Muscle of leg (tissue), 11 donors: ENCODE results near the gene DYNLT5. TPM values are rescaled to one million over a fixed set of nuclear protein-coding genes. Genes with fewer than 3 reads are reported as not detected.

Source experiments
- DNase-seq: peaks from one replicate; pipeline ENCODE4 v3.0.0; 2013
- H3K27ac ChIP-seq: one replicate; pipeline ENCODE4 v1.5.1; 2013; ENCODE audit warnings: mild to moderate bottlenecking, low read length, control low read depth
- H3K27me3 ChIP-seq: one replicate; pipeline ENCODE4 v1.6.1; 2013; ENCODE audit warnings: low read length; ENCODE audit not compliant: control insufficient read depth, insufficient read depth
- H3K36me3 ChIP-seq: one replicate; pipeline ENCODE4 v1.6.1; 2013; ENCODE audit warnings: low read length; ENCODE audit not compliant: control insufficient read depth, insufficient read depth
- H3K4me1 ChIP-seq: one replicate; pipeline ENCODE4 v1.6.1; 2013; ENCODE audit warnings: low read length; ENCODE audit not compliant: control insufficient read depth, insufficient read depth
- H3K4me3 ChIP-seq: one replicate; pipeline ENCODE4 v1.5.1; 2013; ENCODE audit warnings: low read length, control low read depth
- H3K9me3 ChIP-seq: replicated peaks from 2 replicates; pipeline ENCODE4 v1.6.1; 2013; ENCODE audit warnings: low read depth, low read length; ENCODE audit not compliant: control insufficient read depth
- WGBS: methylation state at CpG from one replicate; pipeline ENCODE4 v1.1.5; 2013; ENCODE audit warnings: missing lambda C conversion rate; ENCODE audit not compliant: insufficient coverage; 5-methylcytosine and 5-hydroxymethylcytosine counted together
- polyA plus RNA-seq, 8 donors: library from polyadenylated mRNA; unstranded; fragments of 120-200 nt; gene quantifications; one replicate each; pipeline versions ENCODE4 v1.2.1 to v1.2.3, GENCODE V29; 2013; ENCODE audit warnings: inconsistent platforms in 1 of 8, low replicate concordance in 1 of 8; ENCODE audit not compliant: insufficient read length in 8 of 8, insufficient read depth in 1 of 8
- total RNA-seq: library from RNA; stranded (reverse); fragments of 120-200 nt; gene quantifications from one replicate; pipeline ENCODE4 v1.2.4, GENCODE V29; 2013

Gene DYNLT5
- total and polyA plus RNA-seq, 9 donors, result 2.0 to 6.5 (median 3.9) TPM

GRCh38 chr1:66768965-66769364, 16.7 kb downstream of the DYNLT5 start:
- H3K4me3 ChIP-seq, result no peak overlapping the region
- H3K27me3 ChIP-seq, result no peaks in the 10 kb centered on the region
- no peak for DNase-seq
- H3K27ac ChIP-seq, result no peak overlapping the region
- no peaks in the 10 kb centered on the region for H3K36me3 ChIP-seq
- H3K4me1 ChIP-seq, result no peaks in the 10 kb centered on the region
- no peaks in the 10 kb centered on the region for H3K9me3 ChIP-seq
- no CpG with 5 or more reads among the region's 1 CpG for WGBS

DNA sequence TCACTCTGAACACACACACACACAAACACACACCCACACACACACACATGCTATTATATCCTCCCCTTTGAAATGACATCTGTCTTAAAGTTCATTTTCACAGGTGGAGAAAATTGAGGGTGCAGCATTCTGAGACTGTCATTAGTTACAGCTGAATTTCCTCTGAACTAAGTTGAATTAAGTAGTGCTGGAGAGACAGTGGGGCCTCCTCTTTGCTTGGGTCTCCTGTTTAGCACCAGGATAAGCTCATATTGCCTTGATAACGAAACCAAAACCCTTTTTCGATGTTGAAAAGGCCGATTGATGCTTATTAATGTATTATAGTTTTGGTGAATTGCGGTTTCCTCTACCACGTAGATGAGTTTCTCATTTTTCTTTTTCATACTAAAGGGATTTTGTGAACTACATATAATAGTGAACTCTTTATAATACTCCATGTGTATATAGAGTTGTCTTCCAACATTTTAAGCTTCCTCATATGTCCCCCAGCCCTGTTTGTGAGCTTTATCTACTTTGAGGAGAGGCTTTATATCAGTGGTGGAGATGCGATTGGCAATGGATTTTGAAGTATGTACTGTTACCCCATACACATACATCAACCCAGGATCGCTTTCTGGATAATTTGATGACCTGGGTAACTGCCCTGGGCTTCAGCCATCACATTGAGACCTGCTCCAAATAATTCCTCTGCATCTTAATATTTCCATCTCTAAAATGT, 17.4 kb downstream of the DYNLT5 start:
- no CpG with 5 or more reads among the region's 7 CpGs for WGBS
- no peak overlapping the region for H3K27ac ChIP-seq

DNA sequence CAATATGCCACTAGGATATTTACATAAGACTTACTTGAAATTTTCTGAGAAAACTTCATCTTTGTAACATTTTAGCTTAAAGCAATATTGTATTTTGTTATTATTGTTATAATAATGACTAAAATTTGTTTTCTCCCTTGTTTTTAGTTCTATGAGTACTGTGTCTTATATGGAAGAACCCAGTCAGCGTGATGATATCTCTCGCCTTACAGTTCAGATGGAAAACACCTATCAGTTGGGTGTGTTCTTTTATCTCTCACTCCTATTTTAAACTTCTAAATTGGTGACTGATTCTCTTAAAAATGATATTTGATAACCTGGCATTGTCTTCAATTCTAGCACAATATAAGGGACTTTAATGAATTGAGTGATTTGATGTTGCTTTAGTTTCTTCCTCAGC, 18.0 kb downstream of the DYNLT5 start:
- no peak for DNase-seq
- Histone ChIP-seq H3K27me3 (no peaks in the 10 kb centered on the region), H3K27ac (no peak overlapping the region), H3K9me3 (no peaks in the 10 kb centered on the region), H3K36me3 (no peaks in the 10 kb centered on the region), H3K4me3 (no peak overlapping the region), H3K4me1 (no peaks in the 10 kb centered on the region)
- WGBS, result no CpG with 5 or more reads among the region's 2 CpGs

More for the DNA sequence above, 17.4 kb downstream of the DYNLT5 start:
- no peak for DNase-seq
- Histone ChIP-seq H3K27me3 (no peaks in the 10 kb centered on the region), H3K4me3 (no peak overlapping the region), H3K9me3 (no peaks in the 10 kb centered on the region), H3K36me3 (no peaks in the 10 kb centered on the region), H3K4me1 (no peaks in the 10 kb centered on the region)

GRCh38 chr1:66770694-66771093, 18.4 kb downstream of the DYNLT5 start:
- 82% methylated on average over 4 of the region's 4 CpGs for WGBS
- H3K27ac ChIP-seq, result no peak overlapping the region
- H3K9me3 ChIP-seq, result no peaks in the 10 kb centered on the region
- no peaks in the 10 kb centered on the region for H3K27me3 ChIP-seq
- H3K36me3 ChIP-seq, result no peaks in the 10 kb centered on the region
- no peak for DNase-seq
- no peak overlapping the region for H3K4me3 ChIP-seq
- no peaks in the 10 kb centered on the region for H3K4me1 ChIP-seq

GRCh38 chr1:66773227-66773626, 21.0 kb downstream of the DYNLT5 start:
- H3K9me3 ChIP-seq, result no peaks in the 10 kb centered on the region
- no CpG with 5 or more reads among the region's 2 CpGs for WGBS
- no peak overlapping the region for H3K4me3 ChIP-seq
- H3K4me1 ChIP-seq, result no peaks in the 10 kb centered on the region
- no peak overlapping the region for H3K27ac ChIP-seq
- no peaks in the 10 kb centered on the region for H3K27me3 ChIP-seq
- H3K36me3 ChIP-seq, result no peaks in the 10 kb centered on the region
- no peak for DNase-seq

DNA sequence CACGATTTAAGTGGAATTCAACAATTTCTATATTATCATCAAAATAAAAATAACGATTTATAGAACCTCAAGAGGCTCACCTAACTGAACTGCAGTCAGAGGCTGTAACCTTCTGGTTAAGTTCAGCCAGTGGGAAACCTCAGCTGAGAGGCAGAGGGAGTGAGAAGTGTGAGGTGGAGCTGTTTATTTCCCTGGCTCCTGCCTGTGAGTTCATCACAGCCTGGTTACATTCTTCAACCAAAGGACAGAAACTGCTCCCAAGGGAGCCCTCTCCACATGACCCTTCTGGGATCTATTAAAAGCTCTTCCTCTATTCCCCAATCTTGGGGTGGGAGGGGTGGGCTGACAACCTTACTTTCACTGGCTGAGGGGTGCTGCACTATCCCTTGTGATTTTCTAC, 22.2 kb downstream of the DYNLT5 start:
- WGBS, result no CpG with 5 or more reads among the region's 2 CpGs
- DNase-seq, result no peak
- no peaks in the 10 kb centered on the region for H3K9me3 ChIP-seq
- no peak overlapping the region for H3K4me3 ChIP-seq
- no peaks in the 10 kb centered on the region for H3K27me3 ChIP-seq
- no peaks in the 10 kb centered on the region for H3K4me1 ChIP-seq
- H3K36me3 ChIP-seq, result no peaks in the 10 kb centered on the region
- no peak overlapping the region for H3K27ac ChIP-seq

- Histone ChIP-seq H3K27ac (no peak overlapping the region), H3K4me1 (no peaks in the 10 kb centered on the region), H3K27me3 (no peaks in the 10 kb centered on the region), H3K4me3 (no peak overlapping the region), H3K9me3 (no peaks in the 10 kb centered on the region), H3K36me3 (no peaks in the 10 kb centered on the region)
- DNase-seq, result no peak
- WGBS, result 82% methylated on average over 3 of the region's 3 CpGs
These were observed 23.4 kb downstream of the DYNLT5 start for GRCh38 chr1:66775646-66776045.

DNA sequence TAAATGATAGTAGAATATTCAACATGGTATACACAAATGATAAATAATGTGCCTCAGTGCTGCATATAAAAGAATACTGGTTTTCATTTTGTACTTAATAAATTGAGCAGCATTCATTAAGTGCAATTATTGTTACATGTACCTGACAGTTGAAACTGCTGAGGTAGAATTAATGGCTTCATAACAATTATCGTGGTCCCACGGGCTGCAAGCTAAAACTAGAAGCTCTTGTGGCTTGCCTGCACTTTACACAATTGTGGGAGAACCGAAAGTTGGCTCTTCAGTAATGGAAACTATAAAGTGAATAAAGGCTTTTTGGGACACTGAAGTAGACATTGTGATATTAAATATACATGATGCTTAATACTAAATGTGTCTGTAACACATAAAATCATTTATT, 25.6 kb downstream of the DYNLT5 start:
- Histone ChIP-seq H3K36me3 (no peaks in the 10 kb centered on the region), H3K27ac (no peak overlapping the region), H3K4me1 (no peaks in the 10 kb centered on the region), H3K4me3 (no peak overlapping the region), H3K9me3 (no peaks in the 10 kb centered on the region), H3K27me3 (no peaks in the 10 kb centered on the region)
- peak; percentile 32 for DNase-seq
- WGBS, result 41% methylated on average over 2 of the region's 3 CpGs

DNA sequence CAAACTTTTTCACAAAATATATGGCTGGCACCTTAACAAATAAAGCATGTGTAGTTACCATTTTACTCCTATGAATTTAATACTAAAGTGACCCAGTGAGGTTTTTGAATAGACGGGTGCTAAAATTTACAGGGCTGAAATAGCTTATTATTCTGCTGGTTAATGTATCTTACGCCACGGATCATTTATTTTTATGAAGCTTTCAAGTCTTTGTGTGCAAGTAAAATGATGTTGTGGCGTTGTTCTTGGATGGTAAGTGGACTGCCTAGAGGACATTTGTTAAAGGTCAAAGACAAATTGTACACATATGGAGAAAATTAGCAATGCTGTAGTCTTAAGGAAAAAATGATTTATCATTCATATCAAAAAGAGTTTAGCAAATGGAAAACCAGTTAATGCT, 26.0 kb downstream of the DYNLT5 start:
- DNase-seq, result peak; percentile 11
- H3K9me3 ChIP-seq, result no peaks in the 10 kb centered on the region
- H3K27ac ChIP-seq, result no peak overlapping the region
- no peak overlapping the region for H3K4me3 ChIP-seq
- 20% methylated on average over 1 of the region's 4 CpGs for WGBS
- H3K36me3 ChIP-seq, result no peaks in the 10 kb centered on the region
- no peaks in the 10 kb centered on the region for H3K4me1 ChIP-seq
- no peaks in the 10 kb centered on the region for H3K27me3 ChIP-seq

DNA sequence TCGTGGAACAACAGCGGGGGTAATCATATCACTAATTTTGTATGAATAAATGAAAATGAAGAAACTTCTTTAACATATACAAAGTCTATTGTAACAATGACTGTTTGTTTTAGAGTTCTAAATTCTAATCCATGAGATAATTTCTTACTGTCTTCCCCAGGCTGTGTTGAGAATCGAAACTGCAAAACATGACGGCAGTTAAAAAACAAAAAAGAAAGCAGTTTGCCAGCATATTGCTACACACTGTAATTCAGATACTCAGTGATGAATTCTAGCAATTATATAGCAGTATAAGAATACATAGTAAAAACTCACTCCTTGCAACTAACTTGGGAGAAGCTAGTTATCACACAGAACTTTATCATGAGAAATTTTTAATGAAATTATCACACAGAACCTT, 26.7 kb downstream of the DYNLT5 start:
- H3K4me1 ChIP-seq, result no peaks in the 10 kb centered on the region
- H3K27me3 ChIP-seq, result no peaks in the 10 kb centered on the region
- no peaks in the 10 kb centered on the region for H3K9me3 ChIP-seq
- no peak overlapping the region for H3K4me3 ChIP-seq
- DNase-seq, result peak; percentile 25
- no peak overlapping the region for H3K27ac ChIP-seq
- no CpG with 5 or more reads among the region's 4 CpGs for WGBS
- H3K36me3 ChIP-seq, result no peaks in the 10 kb centered on the region
